Prostate gland (tissue), 2 donors: ENCODE data around the gene PPP1R7. TPM values are rescaled to one million over a fixed set of nuclear protein-coding genes. Genes with fewer than 3 reads are reported as not detected.

Source experiments
- DNase-seq: peaks from one replicate; pipeline ENCODE4 v3.0.0-alpha.2; 2019; ENCODE audit warnings: low spot score
- H3K27ac ChIP-seq, 2 donors: fragments of 200-600 bp; sonication (generic); 2 replicates each; pipeline ENCODE4 v1.5.1; 2017 to 2019
- H3K27me3 ChIP-seq: fragments of 200-600 bp; sonication (generic); replicated peaks from 2 replicates; pipeline ENCODE4 v1.5.1; 2019; ENCODE audit not compliant: insufficient read depth
- H3K36me3 ChIP-seq, 2 donors: fragments of 200-600 bp; sonication (generic); 1 replicate in 1 of 2; 2 replicates in 1 of 2; pipeline versions ENCODE4 v1.5.1 to v1.8.1; 2017 to 2019
- H3K4me1 ChIP-seq: fragments of 200-600 bp; sonication (generic); replicated peaks from 2 replicates; pipeline ENCODE4 v1.5.1; 2019
- H3K4me3 ChIP-seq, 2 donors: fragments of 200-600 bp; sonication (generic); 2 replicates each; pipeline ENCODE4 v1.5.1; 2017 to 2019
- H3K9me3 ChIP-seq: fragments of 200-600 bp; sonication (generic); 2 replicates; pipeline ENCODE4 v1.5.1; 2017
- POLR2A ChIP-seq: fragments of 450-650 bp; IDR thresholded peaks from one replicate; pipeline ENCODE4 v1.6.1; 2016; ENCODE audit warnings: antibody characterized with exemption, mild to moderate bottlenecking
- POLR2AphosphoS5 ChIP-seq: sonication (generic); formaldehyde crosslinking; IDR thresholded peaks from one replicate; pipeline ENCODE4 v1.6.1; 2017; ENCODE audit warnings: antibody characterized with exemption
- WGBS: methylation state at CpG from one replicate; pipeline ENCODE4 v1.1.5; 2018; 5-methylcytosine and 5-hydroxymethylcytosine counted together
- intact Hi-C: fragments of 100-400 bp; cut with DNase I; formaldehyde crosslinking; loops from one replicate; pipeline ENCODE4 v1.14.2; 2022
- total RNA-seq, 2 donors: library from RNA; depleted of rRNA; stranded (reverse); fragments of >200 nt; gene quantifications; one replicate each; pipeline ENCODE4 v1.1.0, GENCODE V29; 2016
- TF ChIP-seq, protein P1 (sequence below), 4 experiments: fragments of 200-600 bp in 2 of 4; fragments of 450-650 bp in 2 of 4; sonication (generic) in 2 of 4; IDR thresholded peaks; 1 replicate in 3 of 4; 2 replicates in 1 of 4; pipeline ENCODE4 v1.5.1; 2016 to 2019; ENCODE audit warnings: antibody characterized with exemption in 4 of 4, mild to moderate bottlenecking in 2 of 4, moderate library complexity in 2 of 4

The PPP1R7 gene
- total RNA-seq, 2 donors from 2014 or later = 50.0 to 91.3 TPM

- no peak for DNase-seq
- Histone ChIP-seq H3K27ac (no peak overlapping the region), H3K9me3 (no peaks in the 10 kb centered on the region), H3K4me3 (no peak overlapping the region), H3K27me3 (no peaks in the 10 kb centered on the region), H3K4me1 (no peaks in the 10 kb centered on the region), H3K36me3 (peaks cover 16 to 29% of the 10 kb centered on the region in 2 donors)
- TF ChIP-seq, protein P1, sequence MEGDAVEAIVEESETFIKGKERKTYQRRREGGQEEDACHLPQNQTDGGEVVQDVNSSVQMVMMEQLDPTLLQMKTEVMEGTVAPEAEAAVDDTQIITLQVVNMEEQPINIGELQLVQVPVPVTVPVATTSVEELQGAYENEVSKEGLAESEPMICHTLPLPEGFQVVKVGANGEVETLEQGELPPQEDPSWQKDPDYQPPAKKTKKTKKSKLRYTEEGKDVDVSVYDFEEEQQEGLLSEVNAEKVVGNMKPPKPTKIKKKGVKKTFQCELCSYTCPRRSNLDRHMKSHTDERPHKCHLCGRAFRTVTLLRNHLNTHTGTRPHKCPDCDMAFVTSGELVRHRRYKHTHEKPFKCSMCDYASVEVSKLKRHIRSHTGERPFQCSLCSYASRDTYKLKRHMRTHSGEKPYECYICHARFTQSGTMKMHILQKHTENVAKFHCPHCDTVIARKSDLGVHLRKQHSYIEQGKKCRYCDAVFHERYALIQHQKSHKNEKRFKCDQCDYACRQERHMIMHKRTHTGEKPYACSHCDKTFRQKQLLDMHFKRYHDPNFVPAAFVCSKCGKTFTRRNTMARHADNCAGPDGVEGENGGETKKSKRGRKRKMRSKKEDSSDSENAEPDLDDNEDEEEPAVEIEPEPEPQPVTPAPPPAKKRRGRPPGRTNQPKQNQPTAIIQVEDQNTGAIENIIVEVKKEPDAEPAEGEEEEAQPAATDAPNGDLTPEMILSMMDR (IDR thresholded peaks at IDR 0.05) = no peak
- no peak for TF ChIP-seq POLR2AphosphoS5
- no peak for TF ChIP-seq POLR2A
- 92% methylated on average over 16 of the region's 16 CpGs for WGBS
- intact Hi-C loops = no loop called here
These were observed 75.7 kb downstream of the PPP1R7 start for GRCh38 chr2:241225983-241226382.

- TF ChIP-seq, protein P1 (IDR thresholded peaks at IDR 0.05) = no peak
- TF ChIP-seq POLR2AphosphoS5 (no peak), POLR2A (no peak)
- no peak overlapping the region for H3K4me3 ChIP-seq
These were observed 76.7 kb downstream of the PPP1R7 start for GRCh38 chr2:241226723-241227572.

GRCh38 chr2:241227594-241227993 is 77.3 kb downstream of the PPP1R7 start:
- no peak overlapping the region for H3K27ac ChIP-seq
- H3K4me3 ChIP-seq = no peak overlapping the region
- peaks cover 16 to 34% of the 10 kb centered on the region in 2 donors for H3K36me3 ChIP-seq
- 82% methylated on average over 8 of the region's 8 CpGs for WGBS
- DNase-seq = no peak
- TF ChIP-seq, protein P1 (IDR thresholded peaks at IDR 0.05) = no peak
- TF ChIP-seq POLR2AphosphoS5 = no peak
- TF ChIP-seq POLR2A = no peak
- H3K27me3 ChIP-seq = no peaks in the 10 kb centered on the region
- H3K4me1 ChIP-seq = no peaks in the 10 kb centered on the region
- intact Hi-C loops = no loop called here
- no peaks in the 10 kb centered on the region for H3K9me3 ChIP-seq

More at GRCh38 chr2:241226723-241227572, 76.7 kb downstream of the PPP1R7 start:
- Histone ChIP-seq H3K27me3 (no peaks in the 10 kb centered on the region), H3K9me3 (no peaks in the 10 kb centered on the region), H3K36me3 (peaks cover 16 to 30% of the 10 kb centered on the region in 2 donors), H3K27ac (peak overlapping the region in 1 of 2 donors; percentile 31), H3K4me1 (no peaks in the 10 kb centered on the region)
- intact Hi-C loops = no loop called here
- WGBS = 70% methylated on average over 19 of the region's 19 CpGs
- DNase-seq = no peak

- 93% methylated on average over 24 of the region's 26 CpGs for WGBS
These were observed 78.0 kb downstream of the PPP1R7 start for GRCh38 chr2:241228081-241228859.

More at GRCh38 chr2:241228081-241228859, 78.0 kb downstream of the PPP1R7 start:
- no peaks in the 10 kb centered on the region for H3K27me3 ChIP-seq
- DNase-seq = no peak
- no peaks in the 10 kb centered on the region for H3K9me3 ChIP-seq
- no peaks in the 10 kb centered on the region for H3K4me1 ChIP-seq
- intact Hi-C loops = no loop called here
- H3K4me3 ChIP-seq = no peak overlapping the region
- TF ChIP-seq, protein P1 (IDR thresholded peaks at IDR 0.05) = no peak
- peak; percentile 3 for TF ChIP-seq POLR2AphosphoS5
- H3K36me3 ChIP-seq = peaks cover 16 to 41% of the 10 kb centered on the region in 2 donors
- no peak overlapping the region for H3K27ac ChIP-seq
